Hematopoietic multipotent progenitor cell (in vitro differentiated cells): Measurements from ENCODE around the gene OLIG1. TPM values are rescaled to one million over a fixed set of nuclear protein-coding genes. Genes with fewer than 3 reads are reported as not detected.

Experiments used
- total RNA-seq: library from RNA; depleted of rRNA; stranded (reverse); fragments of >200 nt; gene quantifications from one replicate; pipeline ENCODE4 v1.2.3, GENCODE V29; 2012

Gene OLIG1
- total RNA-seq, 1 donor, result 0.27 TPM

Other genes with a start within 250 kb of the OLIG1 start
- under 0.01 TPM for gene OLIG2, start 44.2 kb upstream of the OLIG1 start, total RNA-seq
- gene IFNAR2, start 159.8 kb downstream of the OLIG1 start, total RNA-seq, result 9.2 TPM
- gene IL10RB, start 196.2 kb downstream of the OLIG1 start, total RNA-seq, result 19.9 TPM